Measurements from ENCODE around the gene TFAP2A. TPM values are rescaled to one million over a fixed set of nuclear protein-coding genes. Genes with fewer than 3 reads are reported as not detected.

TFAP2A gene
- total and polyA plus RNA-seq, 10 donors, result 0.04 to 0.94 (median 0.23) TPM; not detected in 4

GRCh38 chr6:10395704-10396546 is 18.9 kb downstream of the TFAP2A start:
- TF ChIP-seq POLR2AphosphoS5 (IDR thresholded peaks at IDR 0.05) (no peak), CTCF (IDR thresholded peaks at IDR 0.05 in 8 of 11, conservative IDR thresholded peaks at IDR 0.05 in 3 of 11) (no peak), POLR2A (IDR thresholded peaks at IDR 0.05) (no peak)
- no peaks in the 10 kb centered on the region for H3K36me3 ChIP-seq
- H3K4me3 ChIP-seq, result no peak overlapping the region
- H3K4me1 ChIP-seq, result no peaks in the 10 kb centered on the region
- H3K27ac ChIP-seq, result no peak overlapping the region
- no peak for DNase-seq
- peaks cover 0 to 8% (median 0%) of the 10 kb centered on the region in 8 donors for H3K9me3 ChIP-seq
- 7 to 15% (median 13%) methylated on average over 14 of the region's 14 CpGs for WGBS, 5 donors
- intact Hi-C loops (cut with DNase I; ENCODE audit: low total_unique reads), result no loop called here
- peaks cover 0 to 100% (median 97%) of the 10 kb centered on the region in 7 donors for H3K27me3 ChIP-seq (replicated peaks in 1 of 7)

GRCh38 chr6:10395171-10395703 is 19.6 kb downstream of the TFAP2A start:
- intact Hi-C loops (cut with DNase I; ENCODE audit: low total_unique reads), result no loop called here

GRCh38 chr6:10393544-10394225 is 21.2 kb downstream of the TFAP2A start:
- intact Hi-C loops (cut with DNase I; ENCODE audit: low total_unique reads), result no loop called here
- Histone ChIP-seq H3K4me1 (no peaks in the 10 kb centered on the region), H3K27me3 (replicated peaks in 1 of 7) (peaks cover 4 to 100% (median 98%) of the 10 kb centered on the region in 7 donors), H3K36me3 (no peaks in the 10 kb centered on the region), H3K4me3 (no peak overlapping the region), H3K27ac (no peak overlapping the region), H3K9me3 (peaks cover 0 to 14% (median 0%) of the 10 kb centered on the region in 8 donors)
- no peak for DNase-seq
- TF ChIP-seq POLR2A (IDR thresholded peaks at IDR 0.05), result no peak
- no peak for TF ChIP-seq CTCF (IDR thresholded peaks at IDR 0.05 in 8 of 11, conservative IDR thresholded peaks at IDR 0.05 in 3 of 11)
- no peak for TF ChIP-seq POLR2AphosphoS5 (IDR thresholded peaks at IDR 0.05)
- 6 to 9% (median 8%) methylated on average over 8 of the region's 8 CpGs for WGBS, 5 donors

More at GRCh38 chr6:10395171-10395703, 19.6 kb downstream of the TFAP2A start:
- Histone ChIP-seq H3K4me3 (no peak overlapping the region), H3K27ac (no peak overlapping the region), H3K27me3 (replicated peaks in 1 of 7) (peaks cover 2 to 100% (median 99%) of the 10 kb centered on the region in 7 donors), H3K9me3 (peaks cover 0 to 9% (median 0%) of the 10 kb centered on the region in 8 donors), H3K4me1 (no peaks in the 10 kb centered on the region), H3K36me3 (no peaks in the 10 kb centered on the region)
- 6 to 9% (median 7%) methylated on average over 8 of the region's 8 CpGs for WGBS, 5 donors
- TF ChIP-seq POLR2A (IDR thresholded peaks at IDR 0.05), result no peak
- no peak for DNase-seq

GRCh38 chr6:10391799-10392198 is 23.1 kb downstream of the TFAP2A start:
- intact Hi-C loops (cut with DNase I; ENCODE audit: low total_unique reads), result no loop called here
- no peak for DNase-seq
- peaks cover 0 to 14% (median 0%) of the 10 kb centered on the region in 8 donors for H3K9me3 ChIP-seq
- TF ChIP-seq POLR2AphosphoS5 (IDR thresholded peaks at IDR 0.05), result no peak
- no peak for TF ChIP-seq POLR2A (IDR thresholded peaks at IDR 0.05)
- TF ChIP-seq CTCF (IDR thresholded peaks at IDR 0.05 in 8 of 11, conservative IDR thresholded peaks at IDR 0.05 in 3 of 11), result no peak
- no peaks in the 10 kb centered on the region for H3K36me3 ChIP-seq
- no peak overlapping the region for H3K27ac ChIP-seq
- H3K4me1 ChIP-seq, result no peaks in the 10 kb centered on the region
- 9 to 14% (median 12%) methylated on average over 10 of the region's 10 CpGs for WGBS, 5 donors
- H3K27me3 ChIP-seq (replicated peaks in 1 of 7), result peaks cover 6 to 100% (median 94%) of the 10 kb centered on the region in 7 donors
- H3K4me3 ChIP-seq, result no peak overlapping the region

All from spleen (tissue), 11 donors.